WTC11 (cell line): ENCODE results near the gene APBB1. TPM values are rescaled to one million over a fixed set of nuclear protein-coding genes. Genes with fewer than 3 reads are reported as not detected.

Source experiments
- ATAC-seq: fragments of 200-7000 bp; cut with Tn5 transposase; 2 replicates; pipeline ENCODE4 v1.10.0; 2021; ENCODE audit warnings: mild to moderate bottlenecking, moderate library complexity
- CTCF ChIA-PET: fragments of 300-600 bp; sonication (Branson Sonifier 250); formaldehyde crosslinking; loops from one replicate; lab custom pipeline; 2021; ENCODE audit warnings: antibody characterized with exemption; lab: Charles Lee
- POLR2A ChIA-PET: fragments of 350-600 bp; sonication (Branson Sonifier 250); formaldehyde crosslinking; loops from one replicate; lab custom pipeline; 2021; ENCODE audit warnings: antibody characterized with exemption; lab: Charles Lee
- DNase-seq: peaks from one replicate; pipeline ENCODE4 v3.0.0; 2021; ENCODE audit warnings: low spot score
- H3K27ac Mint-ChIP-seq: 2 replicates; pipeline ENCODE4 v1.8.0; 2021; ENCODE audit warnings: mixed read lengths
- H3K27me3 Mint-ChIP-seq: 2 replicates; pipeline ENCODE4 v1.8.0; 2021; ENCODE audit warnings: low read depth, mild to moderate bottlenecking, moderate library complexity, mixed read lengths
- H3K36me3 Mint-ChIP-seq: 2 replicates; pipeline ENCODE4 v1.8.0; 2021; ENCODE audit warnings: mixed read lengths
- H3K4me1 Mint-ChIP-seq: 2 replicates; pipeline ENCODE4 v1.8.0; 2022; ENCODE audit warnings: mixed read lengths
- H3K4me3 Mint-ChIP-seq: 2 replicates; pipeline ENCODE4 v1.8.0; 2021; ENCODE audit warnings: mild to moderate bottlenecking, moderate library complexity, mixed read lengths
- H3K9me3 Mint-ChIP-seq: 2 replicates; pipeline ENCODE4 v1.8.0; 2021; ENCODE audit warnings: mixed read lengths
- CBFB ChIP-seq: sonication (generic); formaldehyde crosslinking; IDR thresholded peaks from 2 replicates; pipeline ENCODE4 v1.8.1; 2022; ENCODE audit warnings: mild to moderate bottlenecking, low read depth, missing genetic modification reagents
- CDX4 ChIP-seq: fragments of 250-450 bp; sonication (Bioruptor Pico); IDR thresholded peaks from 2 replicates; pipeline ENCODE4 v1.9.0; 2021; ENCODE audit warnings: moderate library complexity, mild to moderate bottlenecking, inconsistent platforms, borderline replicate concordance
- CREB1 ChIP-seq: sonication (generic); formaldehyde crosslinking; IDR thresholded peaks from 2 replicates; pipeline ENCODE4 v1.8.0; 2023; ENCODE audit warnings: mild to moderate bottlenecking, missing genetic modification reagents
- CTCF ChIP-seq: fragments of 200-600 bp; IDR thresholded peaks from 2 replicates; pipeline ENCODE4 v1.8.0; 2022; ENCODE audit warnings: antibody characterized with exemption
- KAT7 ChIP-seq: sonication (generic); formaldehyde crosslinking; IDR thresholded peaks from 2 replicates; pipeline ENCODE4 v1.8.1; 2023; ENCODE audit warnings: missing genetic modification reagents, mild to moderate bottlenecking, borderline replicate concordance
- PRRX2 ChIP-seq: fragments of 250-450 bp; sonication (Bioruptor Pico); IDR thresholded peaks from 2 replicates; pipeline ENCODE4 v1.8.0; 2021; ENCODE audit warnings: mild to moderate bottlenecking
- TEAD4 ChIP-seq: sonication (generic); formaldehyde crosslinking; IDR thresholded peaks from 2 replicates; pipeline ENCODE4 v1.8.0; 2022; ENCODE audit warnings: mild to moderate bottlenecking, missing genetic modification reagents
- USF2 ChIP-seq: sonication (generic); formaldehyde crosslinking; IDR thresholded peaks from 2 replicates; pipeline ENCODE4 v1.8.1; 2023; ENCODE audit warnings: mild to moderate bottlenecking, missing genetic modification reagents, moderate library complexity
- ZNF121 ChIP-seq: sonication (generic); formaldehyde crosslinking; IDR thresholded peaks from 2 replicates; pipeline ENCODE4 v1.8.0; 2023; ENCODE audit warnings: missing genetic modification reagents
- ZNF138 ChIP-seq: sonication (generic); formaldehyde crosslinking; conservative IDR thresholded peaks from 2 replicates; pipeline ENCODE4 v1.8.1; 2022; ENCODE audit warnings: mild to moderate bottlenecking, moderate library complexity, missing genetic modification reagents
- ZNF425 ChIP-seq: fragments of 250-450 bp; sonication (Bioruptor Pico); conservative IDR thresholded peaks from 2 replicates; pipeline ENCODE4 v1.9.0; 2021; ENCODE audit warnings: mild to moderate bottlenecking
- total RNA-seq: library from RNA; stranded (reverse); gene quantifications from 3 replicates; pipeline ENCODE4 v1.2.3, GENCODE V29; 2021
- TF ChIP-seq, protein P1 (sequence below): sonication (generic); formaldehyde crosslinking; IDR thresholded peaks from 2 replicates; pipeline ENCODE4 v1.8.1; 2022; ENCODE audit warnings: mild to moderate bottlenecking, missing genetic modification reagents, moderate library complexity, borderline replicate concordance
- TF ChIP-seq, protein P2 (sequence below): sonication (generic); formaldehyde crosslinking; conservative IDR thresholded peaks from 2 replicates; pipeline ENCODE4 v1.8.1; 2022; ENCODE audit warnings: mild to moderate bottlenecking, missing genetic modification reagents
- TF ChIP-seq, protein P3 (sequence below): sonication (generic); formaldehyde crosslinking; IDR thresholded peaks from 2 replicates; pipeline ENCODE4 v1.8.0; 2022; ENCODE audit warnings: mild to moderate bottlenecking, missing genetic modification reagents
- TF ChIP-seq, protein P4 (sequence below): sonication (generic); formaldehyde crosslinking; IDR thresholded peaks from 2 replicates; pipeline ENCODE4 v1.8.0; 2023; ENCODE audit warnings: missing genetic modification reagents

APBB1 gene
- total RNA-seq, 1 experiment from 2014 or later = 32.1 TPM

DNA sequence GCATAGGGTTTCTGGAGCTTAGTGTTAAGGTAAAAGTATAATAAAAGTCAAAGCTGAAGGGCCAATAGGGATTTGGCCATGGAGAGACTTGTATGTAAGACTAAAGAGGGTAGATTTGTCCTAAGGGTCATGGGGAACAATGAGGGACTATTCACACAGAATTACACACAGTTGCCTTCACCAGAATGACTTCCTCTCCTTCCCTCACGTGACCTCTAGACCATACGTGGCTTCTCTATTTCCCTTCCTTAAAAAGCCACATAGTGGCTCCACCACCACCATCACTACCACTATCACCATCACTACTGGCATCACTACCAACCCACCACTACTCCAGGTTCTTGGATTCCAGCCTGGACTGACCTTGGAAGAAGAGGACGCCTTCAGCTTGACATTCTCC, 19.1 kb upstream of the APBB1 start (continued):
- TF ChIP-seq, protein P1, sequence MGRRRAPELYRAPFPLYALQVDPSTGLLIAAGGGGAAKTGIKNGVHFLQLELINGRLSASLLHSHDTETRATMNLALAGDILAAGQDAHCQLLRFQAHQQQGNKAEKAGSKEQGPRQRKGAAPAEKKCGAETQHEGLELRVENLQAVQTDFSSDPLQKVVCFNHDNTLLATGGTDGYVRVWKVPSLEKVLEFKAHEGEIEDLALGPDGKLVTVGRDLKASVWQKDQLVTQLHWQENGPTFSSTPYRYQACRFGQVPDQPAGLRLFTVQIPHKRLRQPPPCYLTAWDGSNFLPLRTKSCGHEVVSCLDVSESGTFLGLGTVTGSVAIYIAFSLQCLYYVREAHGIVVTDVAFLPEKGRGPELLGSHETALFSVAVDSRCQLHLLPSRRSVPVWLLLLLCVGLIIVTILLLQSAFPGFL = no peak
- TF ChIP-seq CREB1 (CRISPR knock-in tag) = no peak

GRCh38 chr11:6437423-6437822, 18.5 kb upstream of the APBB1 start:
- no peak overlapping the region for H3K4me3 Mint-ChIP-seq
- POLR2A ChIA-PET = no interaction called here
- TF ChIP-seq, protein P2, sequence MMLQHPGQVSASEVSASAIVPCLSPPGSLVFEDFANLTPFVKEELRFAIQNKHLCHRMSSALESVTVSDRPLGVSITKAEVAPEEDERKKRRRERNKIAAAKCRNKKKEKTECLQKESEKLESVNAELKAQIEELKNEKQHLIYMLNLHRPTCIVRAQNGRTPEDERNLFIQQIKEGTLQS = no peak
- TF ChIP-seq USF2 (CRISPR knock-in tag) = no peak
- TF ChIP-seq, all 79 proteins: peak for 0
- H3K9me3 Mint-ChIP-seq = no peaks in the 10 kb centered on the region
- H3K27ac Mint-ChIP-seq = no peak overlapping the region
- CTCF ChIA-PET = interaction anchor here (0.5 to 12.2 kb wide), 6 partner anchors 10 to 74 kb away, joined by 3 to 342 read pairs (median 20); no protein-coding TSS in a partner anchor
- DNase-seq (no peak), ATAC-seq (no peak)
- H3K4me1 Mint-ChIP-seq = no peaks in the 10 kb centered on the region
- peaks cover 2% of the 10 kb centered on the region; the same call in 1 of the 2 replicates for H3K27me3 Mint-ChIP-seq
- H3K36me3 Mint-ChIP-seq = no peaks in the 10 kb centered on the region

DNA sequence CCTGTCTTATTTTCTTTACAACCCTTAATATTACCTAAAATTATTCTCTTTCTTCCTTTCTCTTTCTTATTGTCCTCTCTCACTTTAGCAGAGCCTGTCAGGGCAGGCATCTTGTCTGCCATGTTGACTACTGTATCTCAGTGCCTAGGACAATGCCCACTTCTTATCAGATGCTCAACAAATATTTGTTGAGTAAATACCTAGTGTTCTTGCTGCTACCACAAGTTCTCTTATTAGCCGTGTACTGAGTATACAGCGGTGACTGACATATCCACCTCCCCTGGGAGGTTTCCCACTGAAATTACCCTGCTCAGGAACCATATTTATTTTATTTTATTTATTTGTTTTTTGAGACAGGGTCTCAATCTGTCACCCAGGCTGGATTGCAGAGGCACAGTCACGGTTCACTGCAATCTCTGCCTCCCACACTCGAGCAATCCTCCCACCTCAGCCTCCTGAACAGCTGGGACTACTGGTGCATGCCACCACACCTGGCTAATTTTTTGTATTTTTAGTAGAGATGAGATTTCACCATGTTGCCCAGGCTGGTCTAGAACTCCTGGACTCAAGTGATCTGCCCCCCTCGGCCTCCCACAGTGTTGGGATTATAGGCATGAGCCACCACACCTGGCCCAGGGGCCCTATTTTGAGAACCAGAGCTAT, 15.2 kb upstream of the APBB1 start:
- TF ChIP-seq ZNF138 (no peak), CBFB (CRISPR knock-in tag) (no peak), KAT7 (CRISPR knock-in tag) (no peak), TEAD4 (CRISPR knock-in tag) (no peak), CDX4 (CRISPR knock-in tag) (no peak)
- TF ChIP-seq, protein P3, sequence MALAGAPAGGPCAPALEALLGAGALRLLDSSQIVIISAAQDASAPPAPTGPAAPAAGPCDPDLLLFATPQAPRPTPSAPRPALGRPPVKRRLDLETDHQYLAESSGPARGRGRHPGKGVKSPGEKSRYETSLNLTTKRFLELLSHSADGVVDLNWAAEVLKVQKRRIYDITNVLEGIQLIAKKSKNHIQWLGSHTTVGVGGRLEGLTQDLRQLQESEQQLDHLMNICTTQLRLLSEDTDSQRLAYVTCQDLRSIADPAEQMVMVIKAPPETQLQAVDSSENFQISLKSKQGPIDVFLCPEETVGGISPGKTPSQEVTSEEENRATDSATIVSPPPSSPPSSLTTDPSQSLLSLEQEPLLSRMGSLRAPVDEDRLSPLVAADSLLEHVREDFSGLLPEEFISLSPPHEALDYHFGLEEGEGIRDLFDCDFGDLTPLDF (CRISPR knock-in tag) = no peak
- TF ChIP-seq, all 79 proteins: peak for 0
- no peak for DNase-seq
- no peaks in the 10 kb centered on the region for H3K4me1 Mint-ChIP-seq
- no peak overlapping the region for H3K27ac Mint-ChIP-seq
- POLR2A ChIA-PET = no interaction called here
- no peaks in the 10 kb centered on the region for H3K9me3 Mint-ChIP-seq
- CTCF ChIA-PET = interaction anchor here (1.1 to 1.2 kb wide), 2 partner anchors 9 kb away, joined by 4 to 8 read pairs; no protein-coding TSS in a partner anchor
- H3K4me3 Mint-ChIP-seq = no peak overlapping the region
- ATAC-seq = no peak
- H3K27me3 Mint-ChIP-seq = peaks cover 4% of the 10 kb centered on the region
- H3K36me3 Mint-ChIP-seq = no peaks in the 10 kb centered on the region

GRCh38 chr11:6431861-6432260, 13.0 kb upstream of the APBB1 start:
- H3K27ac Mint-ChIP-seq = no peak overlapping the region
- CTCF ChIA-PET = interaction anchor here (2.7 to 2.9 kb wide), 2 partner anchors 12 to 53 kb away, joined by 21 to 23 read pairs; no protein-coding TSS in a partner anchor
- H3K9me3 Mint-ChIP-seq = no peaks in the 10 kb centered on the region
- H3K27me3 Mint-ChIP-seq = peaks cover 8% of the 10 kb centered on the region
- H3K36me3 Mint-ChIP-seq = no peaks in the 10 kb centered on the region
- POLR2A ChIA-PET = no interaction called here
- peaks cover 7% of the 10 kb centered on the region for H3K4me1 Mint-ChIP-seq
- no peak for ATAC-seq
- DNase-seq = no peak
- no peak overlapping the region for H3K4me3 Mint-ChIP-seq
- TF ChIP-seq, protein P4, sequence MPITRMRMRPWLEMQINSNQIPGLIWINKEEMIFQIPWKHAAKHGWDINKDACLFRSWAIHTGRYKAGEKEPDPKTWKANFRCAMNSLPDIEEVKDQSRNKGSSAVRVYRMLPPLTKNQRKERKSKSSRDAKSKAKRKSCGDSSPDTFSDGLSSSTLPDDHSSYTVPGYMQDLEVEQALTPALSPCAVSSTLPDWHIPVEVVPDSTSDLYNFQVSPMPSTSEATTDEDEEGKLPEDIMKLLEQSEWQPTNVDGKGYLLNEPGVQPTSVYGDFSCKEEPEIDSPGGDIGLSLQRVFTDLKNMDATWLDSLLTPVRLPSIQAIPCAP (CRISPR knock-in tag) = no peak
- TF ChIP-seq ZNF121 (no peak), CTCF (no peak), PRRX2 (CRISPR knock-in tag) (no peak), ZNF425 (CRISPR knock-in tag) (no peak)
